SU-DHL-6 (cell line): ENCODE results near the gene SYT13.

Experiments
- EZH2phosphoT487 ChIP-seq: fragments of 200-600 bp; sonication (generic), shearing (Covaris generic); conservative IDR thresholded peaks from 2 replicates; pipeline ENCODE4 v1.6.1; 2018; ENCODE audit warnings: mild to moderate bottlenecking, antibody characterized with exemption, low read length, moderate library complexity, mixed read lengths
- TF ChIP-seq, protein P1 (sequence below): fragments of 200-600 bp; sonication (generic); IDR thresholded peaks from one replicate; pipeline ENCODE4 v1.5.1; 2017; ENCODE audit warnings: antibody characterized with exemption, mild to moderate bottlenecking, low read length, moderate library complexity; ENCODE audit not compliant: insufficient read depth, poor library complexity, severe bottlenecking

DNA sequence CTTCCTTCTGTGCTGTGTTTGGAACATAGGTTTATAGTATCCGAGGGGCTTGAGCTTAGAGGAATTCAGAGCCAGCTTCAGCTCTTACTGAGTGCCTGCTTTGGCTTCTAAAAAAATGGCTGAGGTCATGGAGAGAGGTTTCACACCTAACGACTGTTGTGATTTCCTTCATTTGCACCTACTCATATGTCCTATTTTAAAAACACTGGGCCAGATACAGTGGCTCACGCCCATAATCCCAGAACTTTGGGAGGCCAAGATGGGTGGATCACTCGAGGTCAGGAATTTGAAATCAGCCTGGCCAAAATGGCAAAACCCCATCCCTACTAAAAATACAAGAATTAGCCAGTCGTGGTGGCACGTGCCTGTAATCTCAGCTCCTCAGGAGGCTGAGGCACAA lies 38.3 kb upstream of the SYT13 start:
- TF ChIP-seq, protein P1, sequence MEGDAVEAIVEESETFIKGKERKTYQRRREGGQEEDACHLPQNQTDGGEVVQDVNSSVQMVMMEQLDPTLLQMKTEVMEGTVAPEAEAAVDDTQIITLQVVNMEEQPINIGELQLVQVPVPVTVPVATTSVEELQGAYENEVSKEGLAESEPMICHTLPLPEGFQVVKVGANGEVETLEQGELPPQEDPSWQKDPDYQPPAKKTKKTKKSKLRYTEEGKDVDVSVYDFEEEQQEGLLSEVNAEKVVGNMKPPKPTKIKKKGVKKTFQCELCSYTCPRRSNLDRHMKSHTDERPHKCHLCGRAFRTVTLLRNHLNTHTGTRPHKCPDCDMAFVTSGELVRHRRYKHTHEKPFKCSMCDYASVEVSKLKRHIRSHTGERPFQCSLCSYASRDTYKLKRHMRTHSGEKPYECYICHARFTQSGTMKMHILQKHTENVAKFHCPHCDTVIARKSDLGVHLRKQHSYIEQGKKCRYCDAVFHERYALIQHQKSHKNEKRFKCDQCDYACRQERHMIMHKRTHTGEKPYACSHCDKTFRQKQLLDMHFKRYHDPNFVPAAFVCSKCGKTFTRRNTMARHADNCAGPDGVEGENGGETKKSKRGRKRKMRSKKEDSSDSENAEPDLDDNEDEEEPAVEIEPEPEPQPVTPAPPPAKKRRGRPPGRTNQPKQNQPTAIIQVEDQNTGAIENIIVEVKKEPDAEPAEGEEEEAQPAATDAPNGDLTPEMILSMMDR, result no peak
- no peak for TF ChIP-seq EZH2phosphoT487
